ENCODE results near the gene INPP4B.

INPP4B gene

GRCh38 chr4:142267101-142267500, 579.0 kb downstream of the INPP4B start:
- Histone ChIP-seq H3K79me2 (ENCODE audit: control insufficient read depth, insufficient read depth, low read length) (no peaks in the 10 kb centered on the region), H2BK120ac (ENCODE audit: low read depth, low read length) (no peak overlapping the region), H3K4ac (ENCODE audit: low read depth, low read length) (no peak overlapping the region), H2BK15ac (replicated peaks; ENCODE audit: low read depth) (no peak overlapping the region), H3K4me1 (ENCODE audit: control insufficient read depth, low read depth, low read length) (no peaks in the 10 kb centered on the region), H3K27ac (ENCODE audit: low read depth, low read length) (no peak overlapping the region), H3K18ac (ENCODE audit: low read length) (no peak overlapping the region), H2BK5ac (ENCODE audit: low read length) (no peak overlapping the region), H3K27me3 (ENCODE audit: insufficient read depth, low read length, poor library complexity) (no peaks in the 10 kb centered on the region), H3K4me3 (ENCODE audit: low read length) (no peak overlapping the region), H3K23ac (ENCODE audit: low read length) (no peak overlapping the region), H3K4me2 (ENCODE audit: low read length) (no peak overlapping the region), H3K36me3 (ENCODE audit: control insufficient read depth, insufficient read depth, low read length) (no peaks in the 10 kb centered on the region), H3K9ac (ENCODE audit: low read length) (no peak overlapping the region), H4K5ac (ENCODE audit: low read length) (no peak overlapping the region), H3K56ac (ENCODE audit: low read length) (no peak overlapping the region), H2AK5ac (ENCODE audit: low read length) (no peak overlapping the region), H4K8ac (ENCODE audit: low read depth, low read length) (no peak overlapping the region), H3K79me1 (ENCODE audit: low read length) (no peaks in the 10 kb centered on the region)
- no peak for DNase-seq
- WGBS (ENCODE audit: extremely low coverage, insufficient coverage, low lambda C conversion rate), result no CpG with 5 or more reads among the region's 3 CpGs

DNA sequence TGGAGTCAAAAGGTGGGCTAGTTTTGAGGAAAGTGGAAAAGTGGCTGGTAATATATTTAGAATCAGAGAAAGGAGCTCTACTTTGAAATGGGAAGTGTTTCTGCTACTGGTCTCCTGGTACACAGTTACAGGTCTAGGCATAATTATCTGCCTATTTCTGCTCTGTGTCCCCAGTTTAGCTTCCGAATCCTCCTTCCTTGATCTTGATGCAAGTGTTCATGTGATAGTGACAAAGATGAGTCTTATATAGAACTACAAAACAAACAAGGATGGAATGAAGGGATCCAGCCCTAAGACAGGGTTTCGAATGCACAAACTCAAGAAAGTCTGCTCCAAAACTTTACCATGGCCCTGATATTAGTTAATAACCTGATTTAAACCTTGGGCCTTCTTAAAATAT, 580.2 kb downstream of the INPP4B start:
- Histone ChIP-seq H4K8ac (ENCODE audit: low read depth, low read length) (no peak overlapping the region), H3K56ac (ENCODE audit: low read length) (no peak overlapping the region), H3K18ac (ENCODE audit: low read length) (no peak overlapping the region), H2BK5ac (ENCODE audit: low read length) (no peak overlapping the region), H3K23ac (ENCODE audit: low read length) (no peak overlapping the region), H2BK15ac (replicated peaks; ENCODE audit: low read depth) (no peak overlapping the region), H3K4ac (ENCODE audit: low read depth, low read length) (no peak overlapping the region), H3K4me3 (ENCODE audit: low read length) (no peak overlapping the region), H3K27me3 (ENCODE audit: insufficient read depth, low read length, poor library complexity) (no peaks in the 10 kb centered on the region), H3K4me2 (ENCODE audit: low read length) (no peak overlapping the region), H4K5ac (ENCODE audit: low read length) (no peak overlapping the region), H2BK120ac (ENCODE audit: low read depth, low read length) (no peak overlapping the region), H3K27ac (ENCODE audit: low read depth, low read length) (no peak overlapping the region), H3K36me3 (ENCODE audit: control insufficient read depth, insufficient read depth, low read length) (no peaks in the 10 kb centered on the region), H2AK5ac (ENCODE audit: low read length) (no peak overlapping the region), H3K79me1 (ENCODE audit: low read length) (no peaks in the 10 kb centered on the region), H3K4me1 (ENCODE audit: control insufficient read depth, low read depth, low read length) (no peaks in the 10 kb centered on the region), H3K79me2 (ENCODE audit: control insufficient read depth, insufficient read depth, low read length) (no peaks in the 10 kb centered on the region), H3K9ac (ENCODE audit: low read length) (no peak overlapping the region)
- WGBS (ENCODE audit: extremely low coverage, insufficient coverage, low lambda C conversion rate), result no CpG with 5 or more reads among the region's 2 CpGs
- DNase-seq, result no peak

- H3K36me3 ChIP-seq (ENCODE audit: control insufficient read depth, insufficient read depth, low read length), result no peaks in the 10 kb centered on the region
- no peak overlapping the region for H2BK120ac ChIP-seq (ENCODE audit: low read depth, low read length)
- no peaks in the 10 kb centered on the region for H3K27me3 ChIP-seq (ENCODE audit: insufficient read depth, low read length, poor library complexity)
- no peak overlapping the region for H3K4me2 ChIP-seq (ENCODE audit: low read length)
- H3K79me1 ChIP-seq (ENCODE audit: low read length), result no peaks in the 10 kb centered on the region
- no peak overlapping the region for H3K23ac ChIP-seq (ENCODE audit: low read length)
- H2AK5ac ChIP-seq (ENCODE audit: low read length), result no peak overlapping the region
- no peak for DNase-seq
- no peak overlapping the region for H3K4me3 ChIP-seq (ENCODE audit: low read length)
- no peaks in the 10 kb centered on the region for H3K79me2 ChIP-seq (ENCODE audit: control insufficient read depth, insufficient read depth, low read length)
- H4K5ac ChIP-seq (ENCODE audit: low read length), result no peak overlapping the region
- WGBS (ENCODE audit: extremely low coverage, insufficient coverage, low lambda C conversion rate), result no CpG with 5 or more reads among the region's 3 CpGs
- no peak overlapping the region for H2BK5ac ChIP-seq (ENCODE audit: low read length)
- H3K9ac ChIP-seq (ENCODE audit: low read length), result no peak overlapping the region
- H3K18ac ChIP-seq (ENCODE audit: low read length), result no peak overlapping the region
- no peak overlapping the region for H3K56ac ChIP-seq (ENCODE audit: low read length)
- H4K8ac ChIP-seq (ENCODE audit: low read depth, low read length), result no peak overlapping the region
- no peaks in the 10 kb centered on the region for H3K4me1 ChIP-seq (ENCODE audit: control insufficient read depth, low read depth, low read length)
- H2BK15ac ChIP-seq (replicated peaks; ENCODE audit: low read depth), result no peak overlapping the region
- no peak overlapping the region for H3K4ac ChIP-seq (ENCODE audit: low read depth, low read length)
- H3K27ac ChIP-seq (ENCODE audit: low read depth, low read length), result no peak overlapping the region
Observed at GRCh38 chr4:142265536-142265935, 580.6 kb downstream of the INPP4B start.

DNA sequence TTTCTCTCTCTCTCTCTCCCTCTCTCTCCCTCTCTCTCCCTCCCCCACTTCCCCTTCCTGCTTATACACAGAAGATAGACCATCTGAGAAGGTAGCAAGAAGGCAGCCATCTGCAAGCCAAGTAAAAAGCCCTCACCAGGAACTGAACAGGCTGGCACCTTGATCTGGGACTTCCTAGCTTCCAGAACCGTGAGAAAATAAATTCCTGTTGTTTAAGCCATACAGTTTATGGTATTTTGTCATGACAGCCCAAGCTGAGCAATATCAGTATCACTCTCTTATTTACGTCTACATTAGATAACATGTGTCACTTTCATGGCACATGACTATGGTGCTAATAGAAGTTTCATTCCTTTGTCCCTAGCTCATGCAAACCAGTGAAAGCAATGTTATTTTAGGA, 581.1 kb downstream of the INPP4B start:
- Histone ChIP-seq H3K27ac (ENCODE audit: low read depth, low read length) (no peak overlapping the region), H3K36me3 (ENCODE audit: control insufficient read depth, insufficient read depth, low read length) (no peaks in the 10 kb centered on the region), H3K4me2 (ENCODE audit: low read length) (no peak overlapping the region), H3K27me3 (ENCODE audit: insufficient read depth, low read length, poor library complexity) (no peaks in the 10 kb centered on the region), H3K9ac (ENCODE audit: low read length) (no peak overlapping the region), H2BK120ac (ENCODE audit: low read depth, low read length) (no peak overlapping the region), H3K4me1 (ENCODE audit: control insufficient read depth, low read depth, low read length) (no peaks in the 10 kb centered on the region), H4K8ac (ENCODE audit: low read depth, low read length) (no peak overlapping the region), H4K5ac (ENCODE audit: low read length) (no peak overlapping the region), H2AK5ac (ENCODE audit: low read length) (no peak overlapping the region), H3K4me3 (ENCODE audit: low read length) (no peak overlapping the region), H2BK5ac (ENCODE audit: low read length) (no peak overlapping the region), H2BK15ac (replicated peaks; ENCODE audit: low read depth) (no peak overlapping the region), H3K79me1 (ENCODE audit: low read length) (no peaks in the 10 kb centered on the region), H3K23ac (ENCODE audit: low read length) (no peak overlapping the region), H3K4ac (ENCODE audit: low read depth, low read length) (no peak overlapping the region), H3K79me2 (ENCODE audit: control insufficient read depth, insufficient read depth, low read length) (no peaks in the 10 kb centered on the region), H3K18ac (ENCODE audit: low read length) (no peak overlapping the region), H3K56ac (ENCODE audit: low read length) (no peak overlapping the region)
- no CpG with 5 or more reads among the region's 2 CpGs for WGBS (ENCODE audit: extremely low coverage, insufficient coverage, low lambda C conversion rate)
- DNase-seq, result peak; percentile 12

DNA sequence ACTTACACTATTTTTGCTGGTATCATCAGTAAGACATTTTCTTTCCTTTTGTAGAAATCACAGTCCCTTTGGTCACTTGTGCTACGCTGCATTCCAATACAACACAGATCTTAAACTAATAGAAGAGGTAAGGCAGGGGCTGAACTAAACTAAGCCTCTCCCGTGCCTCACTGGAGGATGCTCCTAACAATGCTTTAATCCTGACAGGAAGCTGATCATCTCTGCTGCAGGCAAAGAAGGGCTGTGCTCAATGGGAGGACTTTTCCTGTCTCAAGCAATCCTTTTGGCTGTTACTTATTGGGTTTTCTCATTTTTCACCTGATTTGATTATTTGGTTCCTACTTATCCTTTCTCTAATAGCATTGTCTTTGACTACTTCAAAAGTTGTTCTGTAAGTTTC, 583.1 kb downstream of the INPP4B start:
- Histone ChIP-seq H3K18ac (ENCODE audit: low read length) (no peak overlapping the region), H3K4ac (ENCODE audit: low read depth, low read length) (no peak overlapping the region), H4K8ac (ENCODE audit: low read depth, low read length) (no peak overlapping the region), H2BK120ac (ENCODE audit: low read depth, low read length) (no peak overlapping the region), H3K79me2 (ENCODE audit: control insufficient read depth, insufficient read depth, low read length) (no peaks in the 10 kb centered on the region), H3K23ac (ENCODE audit: low read length) (no peak overlapping the region), H3K56ac (ENCODE audit: low read length) (no peak overlapping the region), H2AK5ac (ENCODE audit: low read length) (no peak overlapping the region), H3K4me1 (ENCODE audit: control insufficient read depth, low read depth, low read length) (no peaks in the 10 kb centered on the region), H3K4me2 (ENCODE audit: low read length) (no peak overlapping the region), H2BK15ac (replicated peaks; ENCODE audit: low read depth) (no peak overlapping the region), H3K27ac (ENCODE audit: low read depth, low read length) (no peak overlapping the region), H3K27me3 (ENCODE audit: insufficient read depth, low read length, poor library complexity) (no peaks in the 10 kb centered on the region), H3K4me3 (ENCODE audit: low read length) (no peak overlapping the region), H3K9ac (ENCODE audit: low read length) (no peak overlapping the region), H2BK5ac (ENCODE audit: low read length) (no peak overlapping the region), H3K79me1 (ENCODE audit: low read length) (no peaks in the 10 kb centered on the region), H4K5ac (ENCODE audit: low read length) (no peak overlapping the region), H3K36me3 (ENCODE audit: control insufficient read depth, insufficient read depth, low read length) (no peaks in the 10 kb centered on the region)
- WGBS (ENCODE audit: extremely low coverage, insufficient coverage, low lambda C conversion rate), result no CpG with 5 or more reads among the region's 2 CpGs
- peak; percentile 26 for DNase-seq

GRCh38 chr4:142248946-142249345, 597.2 kb downstream of the INPP4B start:
- no peak overlapping the region for H3K4me2 ChIP-seq (ENCODE audit: low read length)
- no peak overlapping the region for H2BK5ac ChIP-seq (ENCODE audit: low read length)
- H3K4me1 ChIP-seq (ENCODE audit: control insufficient read depth, low read depth, low read length), result no peaks in the 10 kb centered on the region
- H4K8ac ChIP-seq (ENCODE audit: low read depth, low read length), result no peak overlapping the region
- H3K27me3 ChIP-seq (ENCODE audit: insufficient read depth, low read length, poor library complexity), result no peaks in the 10 kb centered on the region
- H3K56ac ChIP-seq (ENCODE audit: low read length), result no peak overlapping the region
- no peaks in the 10 kb centered on the region for H3K79me1 ChIP-seq (ENCODE audit: low read length)
- H3K36me3 ChIP-seq (ENCODE audit: control insufficient read depth, insufficient read depth, low read length), result no peaks in the 10 kb centered on the region
- no peak overlapping the region for H3K9ac ChIP-seq (ENCODE audit: low read length)
- no peak overlapping the region for H3K18ac ChIP-seq (ENCODE audit: low read length)
- no peak overlapping the region for H2AK5ac ChIP-seq (ENCODE audit: low read length)
- H3K23ac ChIP-seq (ENCODE audit: low read length), result no peak overlapping the region
- DNase-seq, result no peak
- no peak overlapping the region for H3K27ac ChIP-seq (ENCODE audit: low read depth, low read length)
- no peak overlapping the region for H3K4ac ChIP-seq (ENCODE audit: low read depth, low read length)
- no peak overlapping the region for H3K4me3 ChIP-seq (ENCODE audit: low read length)
- H2BK120ac ChIP-seq (ENCODE audit: low read depth, low read length), result no peak overlapping the region
- no peaks in the 10 kb centered on the region for H3K79me2 ChIP-seq (ENCODE audit: control insufficient read depth, insufficient read depth, low read length)
- no CpG with 5 or more reads among the region's 1 CpG for WGBS (ENCODE audit: extremely low coverage, insufficient coverage, low lambda C conversion rate)
- H4K5ac ChIP-seq (ENCODE audit: low read length), result no peak overlapping the region
- H2BK15ac ChIP-seq (replicated peaks; ENCODE audit: low read depth), result no peak overlapping the region
